GM04503 (cell line): ENCODE measurements around the gene ARHGEF40.

Experiments used
- DNase-seq: peaks from one replicate; pipeline ENCODE4 v3.0.0-alpha.2; 2012; ENCODE audit warnings: low read depth

ARHGEF40 gene

GRCh38 chr14:21121122-21121521 is 51.0 kb downstream of the ARHGEF40 start:
- no peak for DNase-seq

- DNase-seq = no peak
These were observed 53.3 kb downstream of the ARHGEF40 start for GRCh38 chr14:21123429-21123828.

DNA sequence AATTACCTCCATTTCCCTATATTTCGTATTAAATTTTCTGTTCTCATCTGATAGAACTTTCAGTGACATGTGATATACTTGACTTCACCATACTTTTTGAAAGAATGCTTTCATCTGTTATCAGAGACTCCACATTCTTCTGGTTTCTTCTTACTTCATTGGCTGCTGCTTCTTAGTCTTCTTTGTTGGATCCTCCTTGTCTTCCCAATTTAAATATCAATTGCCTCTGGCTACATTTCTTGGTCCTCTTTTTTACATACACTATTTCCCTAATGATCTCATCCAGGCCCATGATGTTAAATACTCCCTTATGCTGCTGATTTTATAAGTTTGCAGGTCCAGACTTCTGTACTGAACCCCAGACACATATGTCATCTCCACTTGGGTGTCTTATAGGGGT is 63.8 kb downstream of the ARHGEF40 start:
- no peak for DNase-seq

GRCh38 chr14:21136024-21136423 is 65.9 kb downstream of the ARHGEF40 start:
- DNase-seq = no peak
